Prostate gland (tissue), 2 donors: ENCODE measurements around the gene TMEM91.

Experiments used
- POLR2A ChIP-seq: fragments of 450-650 bp; IDR thresholded peaks from one replicate; pipeline ENCODE4 v1.6.1; 2016; ENCODE audit warnings: antibody characterized with exemption, mild to moderate bottlenecking
- TF ChIP-seq, protein P1 (sequence below), 4 experiments: fragments of 200-600 bp in 2 of 4; fragments of 450-650 bp in 2 of 4; sonication (generic) in 2 of 4; IDR thresholded peaks; 1 replicate in 3 of 4; 2 replicates in 1 of 4; pipeline ENCODE4 v1.5.1; 2016 to 2019; ENCODE audit warnings: antibody characterized with exemption in 4 of 4, mild to moderate bottlenecking in 2 of 4, moderate library complexity in 2 of 4

DNA sequence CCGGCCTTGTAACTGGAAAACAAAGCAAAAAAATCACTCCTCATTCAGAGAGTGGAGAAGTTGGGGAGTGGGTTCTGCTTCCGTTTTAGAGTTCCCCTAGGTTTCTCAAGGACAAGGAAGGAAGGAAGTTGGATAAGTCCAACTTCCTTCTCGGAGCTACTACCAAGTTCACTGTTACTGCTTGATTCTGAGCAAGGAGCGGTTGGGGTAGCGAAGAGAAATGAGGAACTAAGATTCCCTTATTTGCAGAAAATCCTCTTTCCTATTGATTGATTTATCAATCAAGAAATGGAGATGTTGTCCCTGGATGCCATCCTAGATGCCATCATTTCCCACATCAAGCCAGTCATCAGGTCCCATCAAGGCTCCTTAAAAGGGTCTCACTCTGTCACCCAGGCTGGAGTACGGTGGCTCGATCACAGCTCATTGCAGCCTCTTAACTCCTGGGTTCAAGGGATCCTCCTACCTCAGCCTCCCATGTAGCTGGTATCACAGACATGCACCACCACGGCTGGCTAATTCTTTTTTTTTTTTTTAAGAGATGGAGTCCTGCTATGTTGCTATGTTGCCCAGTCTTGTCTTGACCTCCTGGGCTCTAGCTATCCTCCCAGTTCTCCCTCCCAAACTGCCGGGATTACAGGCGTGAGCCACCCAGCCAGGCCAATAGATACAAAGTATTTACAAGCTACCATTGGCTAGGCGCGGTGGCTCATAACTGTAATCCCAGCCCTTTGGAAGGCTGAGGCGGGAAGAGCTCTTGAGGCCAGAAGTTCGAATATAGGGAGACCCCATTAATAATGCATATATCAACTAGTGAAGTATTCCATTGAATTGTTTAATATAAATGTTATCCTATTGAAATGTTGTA is 11.6 kb upstream of the TMEM91 start:
- TF ChIP-seq POLR2A, result no peak
- TF ChIP-seq, protein P1, sequence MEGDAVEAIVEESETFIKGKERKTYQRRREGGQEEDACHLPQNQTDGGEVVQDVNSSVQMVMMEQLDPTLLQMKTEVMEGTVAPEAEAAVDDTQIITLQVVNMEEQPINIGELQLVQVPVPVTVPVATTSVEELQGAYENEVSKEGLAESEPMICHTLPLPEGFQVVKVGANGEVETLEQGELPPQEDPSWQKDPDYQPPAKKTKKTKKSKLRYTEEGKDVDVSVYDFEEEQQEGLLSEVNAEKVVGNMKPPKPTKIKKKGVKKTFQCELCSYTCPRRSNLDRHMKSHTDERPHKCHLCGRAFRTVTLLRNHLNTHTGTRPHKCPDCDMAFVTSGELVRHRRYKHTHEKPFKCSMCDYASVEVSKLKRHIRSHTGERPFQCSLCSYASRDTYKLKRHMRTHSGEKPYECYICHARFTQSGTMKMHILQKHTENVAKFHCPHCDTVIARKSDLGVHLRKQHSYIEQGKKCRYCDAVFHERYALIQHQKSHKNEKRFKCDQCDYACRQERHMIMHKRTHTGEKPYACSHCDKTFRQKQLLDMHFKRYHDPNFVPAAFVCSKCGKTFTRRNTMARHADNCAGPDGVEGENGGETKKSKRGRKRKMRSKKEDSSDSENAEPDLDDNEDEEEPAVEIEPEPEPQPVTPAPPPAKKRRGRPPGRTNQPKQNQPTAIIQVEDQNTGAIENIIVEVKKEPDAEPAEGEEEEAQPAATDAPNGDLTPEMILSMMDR (IDR thresholded peaks at IDR 0.05), result no peak
